Adrenal gland (tissue), 5 donors: ENCODE data around the gene DOK3.

Experiments used
- CTCF ChIP-seq, 6 experiments: fragments of 450-650 bp in 4 of 6; fragments of 200-600 bp in 2 of 6; sonication (generic) in 1 of 6; IDR thresholded peaks; 1 replicate in 5 of 6; 2 replicates in 1 of 6; pipeline versions ENCODE4 v1.5.1 to v1.8.0; 2016 to 2021; ENCODE audit warnings: antibody characterized with exemption in 6 of 6, mild to moderate bottlenecking in 2 of 6, moderate library complexity in 1 of 6
- POLR2A ChIP-seq, 2 donors: fragments of 450-650 bp; IDR thresholded peaks; one replicate each; pipeline ENCODE4 v1.6.1; 2017; ENCODE audit warnings: antibody characterized with exemption in 2 of 2, mild to moderate bottlenecking in 2 of 2, moderate library complexity in 1 of 2
- donor health status: DM: no; HTN: no; CAD: no.

- no peak for TF ChIP-seq CTCF (IDR thresholded peaks at IDR 0.05)
- no peak for TF ChIP-seq POLR2A (IDR thresholded peaks at IDR 0.05)
Measured at GRCh38 chr5:177489119-177489716, 20.4 kb downstream of the DOK3 start.
